ENCODE results near the gene IGFN1. TPM values are rescaled to one million over a fixed set of nuclear protein-coding genes. Genes with fewer than 3 reads are reported as not detected.

The IGFN1 gene
- total RNA-seq, 4 donors from 2014 or later, result not detected

- no peak for ATAC-seq
- TF ChIP-seq POLR2AphosphoS5 (IDR thresholded peaks at IDR 0.05), result no peak
- no peak for TF ChIP-seq POLR2A (IDR thresholded peaks at IDR 0.05)
- TF ChIP-seq, protein P1, sequence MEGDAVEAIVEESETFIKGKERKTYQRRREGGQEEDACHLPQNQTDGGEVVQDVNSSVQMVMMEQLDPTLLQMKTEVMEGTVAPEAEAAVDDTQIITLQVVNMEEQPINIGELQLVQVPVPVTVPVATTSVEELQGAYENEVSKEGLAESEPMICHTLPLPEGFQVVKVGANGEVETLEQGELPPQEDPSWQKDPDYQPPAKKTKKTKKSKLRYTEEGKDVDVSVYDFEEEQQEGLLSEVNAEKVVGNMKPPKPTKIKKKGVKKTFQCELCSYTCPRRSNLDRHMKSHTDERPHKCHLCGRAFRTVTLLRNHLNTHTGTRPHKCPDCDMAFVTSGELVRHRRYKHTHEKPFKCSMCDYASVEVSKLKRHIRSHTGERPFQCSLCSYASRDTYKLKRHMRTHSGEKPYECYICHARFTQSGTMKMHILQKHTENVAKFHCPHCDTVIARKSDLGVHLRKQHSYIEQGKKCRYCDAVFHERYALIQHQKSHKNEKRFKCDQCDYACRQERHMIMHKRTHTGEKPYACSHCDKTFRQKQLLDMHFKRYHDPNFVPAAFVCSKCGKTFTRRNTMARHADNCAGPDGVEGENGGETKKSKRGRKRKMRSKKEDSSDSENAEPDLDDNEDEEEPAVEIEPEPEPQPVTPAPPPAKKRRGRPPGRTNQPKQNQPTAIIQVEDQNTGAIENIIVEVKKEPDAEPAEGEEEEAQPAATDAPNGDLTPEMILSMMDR (IDR thresholded peaks at IDR 0.05), result no peak
- no peak for TF ChIP-seq EP300 (IDR thresholded peaks at IDR 0.05)
- Histone ChIP-seq H3K9me3 (no peaks in the 10 kb centered on the region), H3K4me1 (no peaks in the 10 kb centered on the region), H3K27ac (no peak overlapping the region), H3K36me3 (no peaks in the 10 kb centered on the region), H3K4me3 (no peak overlapping the region), H3K27me3 (no peaks in the 10 kb centered on the region)
- 80% methylated on average over 1 of the region's 3 CpGs; no CpG with 5 or more reads in 1 of the 2 donors for WGBS, 2 donors (ENCODE audit: low coverage in 1 of 2)
These were observed 8.0 kb downstream of the IGFN1 start for GRCh38 chr1:201198598-201198997.

DNA sequence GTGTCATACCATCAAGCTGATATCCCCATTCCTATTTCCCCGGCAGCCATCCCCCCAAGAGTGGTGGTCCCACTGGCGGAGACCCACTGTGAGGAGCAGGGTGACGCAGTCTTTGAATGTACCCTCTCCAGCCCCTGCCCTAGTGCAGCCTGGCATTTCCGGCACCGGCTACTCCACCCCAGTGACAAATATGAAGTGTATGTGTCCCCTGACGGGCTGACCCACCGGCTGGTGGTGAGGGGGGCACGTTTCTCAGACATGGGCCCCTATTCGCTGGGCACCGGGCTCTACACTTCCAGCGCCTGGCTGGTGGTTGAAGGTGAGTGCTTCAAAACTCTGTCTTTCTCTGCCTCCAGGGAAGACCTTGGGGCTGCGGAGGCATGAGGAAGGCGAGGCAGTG is 14.4 kb downstream of the IGFN1 start:
- 94 to 97% methylated on average over 2 to 5 of the region's 13 CpGs for WGBS, 2 donors (ENCODE audit: low coverage in 1 of 2)
- no peaks in the 10 kb centered on the region for H3K27me3 ChIP-seq
- no peaks in the 10 kb centered on the region for H3K4me1 ChIP-seq
- H3K27ac ChIP-seq, result no peak overlapping the region
- no peak for ATAC-seq
- no peak overlapping the region for H3K4me3 ChIP-seq
- no peaks in the 10 kb centered on the region for H3K36me3 ChIP-seq
- H3K9me3 ChIP-seq, result no peaks in the 10 kb centered on the region
- TF ChIP-seq POLR2AphosphoS5 (IDR thresholded peaks at IDR 0.05) (no peak), EP300 (IDR thresholded peaks at IDR 0.05) (no peak), POLR2A (IDR thresholded peaks at IDR 0.05) (no peak)
- TF ChIP-seq, protein P1 (IDR thresholded peaks at IDR 0.05), result no peak

DNA sequence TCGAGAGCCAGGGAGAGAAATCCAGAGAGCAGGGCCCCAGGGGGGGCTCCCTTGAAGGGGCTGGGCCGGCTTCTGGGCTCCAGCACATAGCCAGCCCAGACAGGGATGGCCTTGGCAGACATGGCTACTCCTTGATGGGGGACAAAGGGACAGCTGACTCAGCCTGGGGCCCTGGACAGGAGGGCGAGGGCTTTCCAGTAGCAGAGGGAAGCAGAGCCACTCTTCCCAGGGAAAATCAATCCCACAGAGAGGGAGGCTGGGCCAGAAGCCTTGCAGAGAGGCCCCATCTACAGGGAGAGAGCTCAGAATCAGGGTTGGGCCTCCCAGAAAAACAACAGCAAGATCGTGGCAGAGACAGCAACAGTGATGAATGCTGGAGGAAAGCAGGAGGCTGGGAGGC is 15.6 kb downstream of the IGFN1 start:
- no peak overlapping the region for H3K4me3 ChIP-seq
- no peak overlapping the region for H3K27ac ChIP-seq
- no peaks in the 10 kb centered on the region for H3K36me3 ChIP-seq
- WGBS, 2 donors (ENCODE audit: low coverage in 1 of 2), result 40 to 72% methylated on average over 1 to 2 of the region's 4 CpGs
- no peaks in the 10 kb centered on the region for H3K9me3 ChIP-seq
- ATAC-seq, result no peak
- no peaks in the 10 kb centered on the region for H3K4me1 ChIP-seq
- no peaks in the 10 kb centered on the region for H3K27me3 ChIP-seq
- TF ChIP-seq POLR2AphosphoS5 (IDR thresholded peaks at IDR 0.05), result no peak
- TF ChIP-seq POLR2A (IDR thresholded peaks at IDR 0.05), result no peak
- TF ChIP-seq, protein P1 (IDR thresholded peaks at IDR 0.05), result no peak
- TF ChIP-seq EP300 (IDR thresholded peaks at IDR 0.05), result no peak

GRCh38 chr1:201207046-201207445 is 16.4 kb downstream of the IGFN1 start:
- WGBS, 2 donors (ENCODE audit: low coverage in 1 of 2), result 85% methylated on average over 3 of the region's 3 CpGs; no CpG with 5 or more reads in 1 of the 2 donors
- no peak for TF ChIP-seq EP300 (IDR thresholded peaks at IDR 0.05)
- no peak for TF ChIP-seq POLR2AphosphoS5 (IDR thresholded peaks at IDR 0.05)
- TF ChIP-seq, protein P1 (IDR thresholded peaks at IDR 0.05), result no peak
- TF ChIP-seq POLR2A (IDR thresholded peaks at IDR 0.05), result no peak
- no peaks in the 10 kb centered on the region for H3K27me3 ChIP-seq
- no peaks in the 10 kb centered on the region for H3K36me3 ChIP-seq
- H3K27ac ChIP-seq, result no peak overlapping the region
- no peak for ATAC-seq
- H3K4me3 ChIP-seq, result no peak overlapping the region
- no peaks in the 10 kb centered on the region for H3K4me1 ChIP-seq
- no peaks in the 10 kb centered on the region for H3K9me3 ChIP-seq

DNA sequence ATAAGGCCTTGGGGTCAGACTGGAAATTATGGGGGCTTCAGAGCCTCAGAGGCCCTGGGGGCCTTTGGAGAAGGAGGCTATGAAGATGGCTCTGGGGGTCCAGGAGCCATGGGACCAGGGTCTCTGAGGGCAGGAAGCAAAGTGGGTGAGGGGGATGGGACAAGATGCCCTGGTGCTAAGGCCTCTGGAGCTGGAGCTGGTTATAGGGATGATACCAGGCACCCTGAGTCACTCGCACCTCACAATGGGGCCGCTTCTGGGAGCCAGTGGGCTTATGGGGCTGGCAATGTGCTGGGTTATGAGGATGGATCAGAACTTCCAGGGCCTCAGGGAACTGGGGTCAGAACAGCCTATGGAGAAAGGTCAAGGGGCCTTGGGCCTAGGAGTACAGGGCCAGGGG is 17.6 kb downstream of the IGFN1 start:
- Histone ChIP-seq H3K27ac (no peak overlapping the region), H3K9me3 (no peaks in the 10 kb centered on the region), H3K27me3 (no peaks in the 10 kb centered on the region), H3K4me3 (no peak overlapping the region), H3K36me3 (no peaks in the 10 kb centered on the region), H3K4me1 (no peaks in the 10 kb centered on the region)
- TF ChIP-seq POLR2AphosphoS5 (IDR thresholded peaks at IDR 0.05) (no peak), EP300 (IDR thresholded peaks at IDR 0.05) (no peak), POLR2A (IDR thresholded peaks at IDR 0.05) (no peak)
- TF ChIP-seq, protein P1 (IDR thresholded peaks at IDR 0.05), result no peak
- no CpG with 5 or more reads among the region's 2 CpGs for WGBS, 2 donors (ENCODE audit: low coverage in 1 of 2)
- ATAC-seq, result no peak
